MM.1S (cell line): Measurements from ENCODE around the gene PMVK.

ENCODE experiments used
- CTCF ChIP-seq: fragments of 300-600 bp; sonication (generic); IDR thresholded peaks from 2 replicates; pipeline ENCODE4 v1.5.1; 2016; ENCODE audit warnings: antibody characterized with exemption, low read length, mixed read lengths
- EZH2 ChIP-seq: fragments of 300-600 bp; sonication (generic); optimal IDR thresholded peaks from 2 replicates; pipeline ENCODE3; 2017; ENCODE audit warnings: low read depth, mild to moderate bottlenecking, antibody characterized with exemption, low read length, mixed read lengths
- EZH2phosphoT487 ChIP-seq: fragments of 300-600 bp; sonication (generic); IDR thresholded peaks from 2 replicates; pipeline ENCODE4 v1.6.1; 2018; ENCODE audit warnings: antibody characterized with exemption, low read length

DNA sequence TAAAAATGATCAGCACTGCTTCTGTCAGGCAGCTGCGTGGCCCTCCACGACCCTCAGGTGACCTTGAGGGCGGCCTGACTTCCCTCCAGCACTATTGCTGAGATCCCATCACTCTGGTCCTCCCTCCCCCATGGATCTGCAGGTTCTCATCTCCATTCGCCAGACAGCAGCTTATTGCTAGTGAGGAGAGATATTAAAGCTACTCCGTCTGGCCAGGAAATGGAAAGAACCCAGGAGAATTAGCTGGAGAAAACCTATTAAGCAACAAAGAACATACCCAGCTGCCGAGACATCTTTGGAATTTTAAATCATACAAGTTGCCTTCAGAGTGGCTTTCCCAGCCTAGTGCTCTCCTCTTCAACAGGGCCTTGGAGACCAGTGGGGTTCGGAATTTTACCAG, 40.7 kb downstream of the PMVK start:
- no peak for TF ChIP-seq CTCF
- TF ChIP-seq EZH2, result no peak
- no peak for TF ChIP-seq EZH2phosphoT487
